ENCODE results near the gene ISCU.

GRCh38 chr12:108575199-108575912 lies 13.0 kb downstream of the ISCU start:
- no peak for TF ChIP-seq CTCF (IDR thresholded peaks at IDR 0.05; ENCODE audit: extremely low read depth in 1 of 2, insufficient read depth in 1 of 2, low read depth in 1 of 2, low read length in 2 of 2)
- no peak for TF ChIP-seq POLR2A (IDR thresholded peaks at IDR 0.05; ENCODE audit: low read depth, low read length)
- no peak for TF ChIP-seq GATA2 (IDR thresholded peaks at IDR 0.05; ENCODE audit: insufficient read depth, insufficient read length, low read depth, low read length)
- no peak for TF ChIP-seq EZH2 (IDR thresholded peaks at IDR 0.05; ENCODE audit: borderline replicate concordance, low read depth, low read length, severe bottlenecking)
- TF ChIP-seq POLR2AphosphoS5 (IDR thresholded peaks at IDR 0.05; ENCODE audit: insufficient read depth, low read depth, low read length): no peak
- no peak for TF ChIP-seq FOS (IDR thresholded peaks at IDR 0.05; ENCODE audit: borderline replicate concordance, insufficient read depth, low read length)
- TF ChIP-seq MAX (IDR thresholded peaks at IDR 0.05; ENCODE audit: insufficient read depth, insufficient read length): no peak
